ENCODE data around the gene MEF2B.

MEF2B gene

GRCh38 chr19:19095691-19096090 is 74.4 kb downstream of the MEF2B start:
- no peaks in the 10 kb centered on the region for H3K36me3 ChIP-seq (ENCODE audit: low read length)
- H3K4me2 ChIP-seq (ENCODE audit: low read depth, low read length, poor library complexity, severe bottlenecking), result no peak overlapping the region
- H3K9ac ChIP-seq (ENCODE audit: low read length), result no peak overlapping the region
- H3K4me3 ChIP-seq (ENCODE audit: insufficient read depth, low read length, poor library complexity, severe bottlenecking), result no peak overlapping the region
- H3K79me2 ChIP-seq (ENCODE audit: insufficient read depth, low read length), result no peaks in the 10 kb centered on the region
- H3K9me3 ChIP-seq (ENCODE audit: insufficient read depth, low read length), result no peaks in the 10 kb centered on the region
- no peaks in the 10 kb centered on the region for H3F3A ChIP-seq (ENCODE audit: insufficient read depth)
- H3K9me2 ChIP-seq (replicated peaks; ENCODE audit: insufficient read depth, low read length), result no peaks in the 10 kb centered on the region
- no peak overlapping the region for H3K27ac ChIP-seq (ENCODE audit: low read depth, low read length)
- H4K20me1 ChIP-seq (ENCODE audit: low read depth, low read length), result no peaks in the 10 kb centered on the region
- H2AFZ ChIP-seq (ENCODE audit: low read depth, low read length, severe bottlenecking), result no peak overlapping the region
- TF ChIP-seq EZH2phosphoT487 (conservative IDR thresholded peaks at IDR 0.05; ENCODE audit: low read length) (no peak), CTCF (IDR thresholded peaks at IDR 0.05; ENCODE audit: insufficient read depth, low read length, poor library complexity, severe bottlenecking) (no peak)
- no peaks in the 10 kb centered on the region for H3K27me3 ChIP-seq (ENCODE audit: low read length)

Data from SU-DHL-6 (cell line).